HFF-Myc (cell line): ENCODE data around the gene STK39.

Experiments
- DNase-seq: peaks from one replicate; pipeline ENCODE4 v3.0.0-alpha.2; 2011; ENCODE audit warnings: low read depth; ENCODE audit errors: extremely low read depth
- H3K4me3 ChIP-seq: replicated peaks from 2 replicates; pipeline ENCODE4 v1.5.1; 2011; ENCODE audit warnings: low read depth, mild to moderate bottlenecking, control low read depth, low read length
- TF ChIP-seq, protein P1 (sequence below): IDR thresholded peaks from 2 replicates; pipeline ENCODE4 v1.5.1; 2012; ENCODE audit warnings: mild to moderate bottlenecking, low read depth, low read length, control low read depth; ENCODE audit errors: missing control alignments

Gene STK39

DNA sequence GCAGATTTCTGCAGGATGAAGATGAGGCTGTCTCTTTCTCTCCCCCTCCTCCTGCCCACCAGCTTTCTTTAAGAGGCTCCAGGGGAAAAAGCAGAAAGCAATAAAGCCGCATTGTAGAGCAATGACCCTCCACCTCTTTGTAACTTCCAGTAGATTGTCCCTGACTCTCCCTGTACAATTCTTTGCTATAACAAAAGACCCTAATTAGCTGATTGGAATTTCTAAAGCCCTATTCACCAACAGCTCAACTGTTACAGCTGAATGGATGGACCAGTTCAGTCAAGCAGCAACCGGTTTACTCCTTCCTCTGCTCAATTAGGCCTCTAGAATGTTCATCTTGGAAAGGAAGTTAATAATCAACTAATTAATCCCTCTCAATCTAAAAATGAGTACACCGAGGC lies 301.0 kb downstream of the STK39 start:
- TF ChIP-seq, protein P1, sequence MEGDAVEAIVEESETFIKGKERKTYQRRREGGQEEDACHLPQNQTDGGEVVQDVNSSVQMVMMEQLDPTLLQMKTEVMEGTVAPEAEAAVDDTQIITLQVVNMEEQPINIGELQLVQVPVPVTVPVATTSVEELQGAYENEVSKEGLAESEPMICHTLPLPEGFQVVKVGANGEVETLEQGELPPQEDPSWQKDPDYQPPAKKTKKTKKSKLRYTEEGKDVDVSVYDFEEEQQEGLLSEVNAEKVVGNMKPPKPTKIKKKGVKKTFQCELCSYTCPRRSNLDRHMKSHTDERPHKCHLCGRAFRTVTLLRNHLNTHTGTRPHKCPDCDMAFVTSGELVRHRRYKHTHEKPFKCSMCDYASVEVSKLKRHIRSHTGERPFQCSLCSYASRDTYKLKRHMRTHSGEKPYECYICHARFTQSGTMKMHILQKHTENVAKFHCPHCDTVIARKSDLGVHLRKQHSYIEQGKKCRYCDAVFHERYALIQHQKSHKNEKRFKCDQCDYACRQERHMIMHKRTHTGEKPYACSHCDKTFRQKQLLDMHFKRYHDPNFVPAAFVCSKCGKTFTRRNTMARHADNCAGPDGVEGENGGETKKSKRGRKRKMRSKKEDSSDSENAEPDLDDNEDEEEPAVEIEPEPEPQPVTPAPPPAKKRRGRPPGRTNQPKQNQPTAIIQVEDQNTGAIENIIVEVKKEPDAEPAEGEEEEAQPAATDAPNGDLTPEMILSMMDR = no peak
- no peak overlapping the region for H3K4me3 ChIP-seq
- no peak for DNase-seq

DNA sequence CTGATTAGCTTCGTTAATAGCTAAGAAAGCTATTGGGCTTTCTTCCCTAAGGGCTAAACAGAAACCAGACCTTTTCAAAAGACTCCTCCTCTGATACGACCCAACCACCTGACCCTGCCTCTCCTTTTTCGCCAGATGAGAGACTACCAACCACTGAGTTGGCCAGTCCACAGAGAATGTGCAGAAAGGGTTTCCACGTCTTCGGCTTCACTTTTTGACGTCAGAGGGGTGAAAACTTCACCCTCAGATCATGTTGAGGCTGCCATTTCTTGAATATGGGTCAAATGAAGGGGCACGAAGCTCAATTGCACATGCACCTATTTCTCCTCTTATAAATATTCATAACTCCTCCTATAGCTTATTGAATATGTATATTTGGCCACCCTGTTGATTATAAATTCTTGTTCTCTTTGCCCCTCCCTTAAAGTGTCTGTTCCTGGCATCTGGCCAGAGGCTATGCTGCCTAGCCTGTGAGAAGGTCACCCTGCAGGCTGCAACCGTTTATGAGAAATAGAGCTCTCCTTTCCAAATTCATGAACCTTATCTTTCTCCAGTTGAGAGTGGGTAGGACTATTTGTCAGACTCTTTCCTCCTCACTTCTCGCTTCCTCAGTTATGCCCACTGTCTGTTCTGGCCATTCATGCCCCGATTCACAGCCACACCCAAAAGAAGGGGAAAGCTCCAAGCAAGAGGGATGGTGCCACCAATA lies 301.6 kb downstream of the STK39 start:
- TF ChIP-seq, protein P1 = no peak
- DNase-seq = no peak
- H3K4me3 ChIP-seq = no peak overlapping the region

DNA sequence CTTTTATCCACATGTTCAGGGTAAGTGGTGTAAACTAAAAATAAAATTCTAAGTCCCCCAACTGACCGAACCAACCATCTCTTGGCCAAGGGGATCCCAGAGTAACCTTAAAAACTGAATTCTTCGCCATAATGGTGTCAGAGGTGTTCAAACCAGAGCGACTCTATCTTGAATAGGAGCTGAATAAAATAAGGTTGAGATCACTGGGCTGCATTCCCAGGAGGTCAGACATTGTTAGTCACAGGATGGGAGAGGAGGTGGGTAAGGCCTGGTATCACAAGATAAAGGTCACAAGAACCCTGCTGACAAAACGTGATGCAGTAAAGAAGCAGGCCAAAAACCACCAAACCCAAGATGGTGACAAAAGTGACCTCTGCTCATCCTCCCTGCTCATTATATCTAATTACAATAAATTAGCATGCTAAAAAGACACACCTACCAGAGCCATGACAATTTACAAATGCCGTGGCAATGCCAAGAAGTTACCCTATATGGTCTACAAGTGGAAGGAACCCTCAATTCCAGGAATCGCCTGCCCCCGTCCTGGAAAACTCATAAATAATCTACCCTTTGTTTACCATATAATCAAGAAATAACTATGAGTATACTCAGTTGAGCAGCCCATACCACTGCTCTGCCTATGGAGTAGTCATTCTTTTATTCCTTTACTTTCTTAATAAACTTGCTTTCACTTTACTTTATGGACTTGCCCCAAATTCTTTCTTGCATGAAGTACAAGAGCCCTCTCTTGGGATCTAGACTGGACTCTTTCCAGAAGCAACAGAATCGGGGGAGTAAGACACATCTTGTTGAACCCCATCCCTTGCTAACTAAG lies 302.4 kb downstream of the STK39 start:
- TF ChIP-seq, protein P1 = no peak
- DNase-seq = no peak
- H3K4me3 ChIP-seq = no peak overlapping the region

DNA sequence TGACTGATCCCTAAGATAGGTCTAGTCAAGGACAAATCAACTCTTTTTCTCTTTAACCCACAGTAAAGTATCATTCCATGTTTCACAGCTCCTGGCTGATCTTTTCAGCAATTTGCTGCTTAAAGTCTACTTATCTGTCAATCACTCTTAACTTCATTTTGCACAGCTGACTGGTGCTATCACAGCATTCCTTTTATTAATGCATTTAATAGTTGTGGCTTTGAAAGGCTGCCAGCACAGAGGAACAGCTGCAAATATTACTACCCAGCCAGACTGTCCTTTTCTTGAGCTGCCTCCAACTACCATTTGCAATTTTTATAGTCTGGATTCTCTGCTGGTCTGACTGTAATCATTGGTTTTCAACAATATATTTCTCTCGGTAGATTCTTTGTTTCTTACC lies 303.5 kb downstream of the STK39 start:
- DNase-seq = no peak
- TF ChIP-seq, protein P1 = no peak
- H3K4me3 ChIP-seq = no peak overlapping the region

DNA sequence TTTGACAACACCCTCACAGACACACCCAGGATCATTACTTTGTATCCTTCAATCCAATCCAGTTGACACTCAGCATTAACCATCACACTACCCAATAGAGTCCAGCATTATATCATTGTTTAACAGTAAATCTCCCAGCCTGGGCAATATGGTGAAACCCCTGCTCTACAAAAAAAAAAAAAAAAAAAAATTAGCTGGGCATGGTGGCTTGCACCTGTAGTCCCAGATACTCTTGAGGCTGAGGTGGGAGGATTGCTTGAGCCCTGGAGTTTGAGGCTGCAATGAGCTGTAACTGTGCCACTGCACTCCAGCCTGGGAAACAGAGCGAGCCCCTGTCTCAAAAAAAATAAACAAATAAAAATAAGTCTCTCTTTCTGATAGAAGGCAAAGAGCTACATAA lies 304.0 kb downstream of the STK39 start:
- H3K4me3 ChIP-seq = no peak overlapping the region
- no peak for DNase-seq
- TF ChIP-seq, protein P1 = no peak

DNA sequence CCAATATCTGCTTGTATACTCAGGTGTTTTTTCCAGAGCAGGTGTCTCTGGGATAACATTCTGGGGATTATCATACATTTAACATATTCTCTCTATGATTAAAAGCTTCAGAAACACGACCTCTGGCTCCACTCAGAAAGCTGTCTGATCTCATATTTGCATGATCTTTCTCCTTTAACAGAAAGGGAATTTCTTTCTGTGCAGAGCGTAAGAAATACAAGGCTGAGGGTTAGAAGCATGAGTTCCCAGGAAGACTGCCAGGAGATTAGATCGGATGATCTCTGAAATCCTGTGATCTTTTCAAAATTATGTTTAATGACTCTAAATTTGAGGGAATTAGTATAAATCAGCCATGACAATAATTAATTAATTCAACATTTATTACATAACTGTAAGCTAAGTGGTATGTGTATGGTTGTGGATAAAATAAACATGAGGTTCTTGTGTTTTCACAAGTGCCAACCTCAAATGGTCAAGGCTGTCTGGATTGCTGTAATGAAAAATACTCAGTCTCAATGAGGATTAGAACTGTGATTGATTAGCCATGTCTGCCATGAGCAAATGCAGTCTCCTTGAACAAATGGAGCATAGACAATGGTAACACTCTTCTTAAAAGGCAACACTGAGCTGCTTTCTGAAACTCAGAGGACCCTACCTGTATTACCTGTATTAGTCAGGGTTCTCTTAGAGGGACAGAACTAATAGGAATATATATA lies 304.9 kb downstream of the STK39 start:
- no peak overlapping the region for H3K4me3 ChIP-seq
- DNase-seq = no peak
- TF ChIP-seq, protein P1 = no peak
